Glutamatergic neuron (in vitro differentiated cells): Measurements from ENCODE around the gene TSPAN14. TPM values are rescaled to one million over a fixed set of nuclear protein-coding genes. Genes with fewer than 3 reads are reported as not detected.
"Not testable (repeated sequence)": the region's sequence is repeated elsewhere in the genome, so short reads cannot be mapped to it uniquely, and the experiment has no call there.

Source experiments
- DNase-seq: peaks from one replicate; pipeline ENCODE4 v3.0.0; 2022
- H3K27ac Mint-ChIP-seq: one replicate; pipeline ENCODE4 v1.8.0; 2020; ENCODE audit warnings: mild to moderate bottlenecking, mixed read lengths, inconsistent platforms; ENCODE audit not compliant: unreplicated experiment
- H3K27me3 Mint-ChIP-seq: one replicate; pipeline ENCODE4 v1.8.0; 2020; ENCODE audit warnings: mild to moderate bottlenecking, moderate library complexity, mixed read lengths, inconsistent platforms; ENCODE audit not compliant: unreplicated experiment
- H3K36me3 Mint-ChIP-seq: one replicate; pipeline ENCODE4 v1.8.0; 2020; ENCODE audit warnings: mild to moderate bottlenecking, mixed read lengths, inconsistent platforms; ENCODE audit not compliant: unreplicated experiment
- H3K4me1 Mint-ChIP-seq: one replicate; pipeline ENCODE4 v1.8.0; 2020; ENCODE audit warnings: mild to moderate bottlenecking, low read depth, mixed read lengths, inconsistent platforms; ENCODE audit not compliant: unreplicated experiment
- H3K4me3 Mint-ChIP-seq: one replicate; pipeline ENCODE4 v1.8.0; 2020; ENCODE audit warnings: mild to moderate bottlenecking, mixed read lengths, inconsistent platforms; ENCODE audit not compliant: unreplicated experiment
- H3K9me3 Mint-ChIP-seq: one replicate; pipeline ENCODE4 v1.8.0; 2020; ENCODE audit warnings: mild to moderate bottlenecking, moderate library complexity, mixed read lengths, inconsistent platforms; ENCODE audit not compliant: unreplicated experiment
- CTCF ChIP-seq: fragments of 200-600 bp; sonication (generic); IDR thresholded peaks from one replicate; pipeline ENCODE4 v1.5.0; 2021; ENCODE audit not compliant: partially characterized antibody, unreplicated experiment
- total RNA-seq: library from RNA; stranded (reverse); fragmentation: NEBNext Ultra II Directional; extraction: Animal tissue kit (Norgen Biotek cat#: 25700); gene quantifications from one replicate; pipeline ENCODE4 v1.2.1, GENCODE V29; 2021; ENCODE audit not compliant: unreplicated experiment

Gene TSPAN14
- total RNA-seq, 1 donor from 2014 or later: 141 TPM

GRCh38 chr10:80477813-80478212, 23.7 kb downstream of the TSPAN14 start:
- Mint-ChIP-seq H3K27ac (no peak overlapping the region), H3K36me3 (peaks cover 15% of the 10 kb centered on the region), H3K4me3 (no peak overlapping the region), H3K27me3 (peaks cover 2% of the 10 kb centered on the region), H3K4me1 (peaks cover 21% of the 10 kb centered on the region), H3K9me3 (peaks cover 8% of the 10 kb centered on the region)
- TF ChIP-seq CTCF: no peak
- no peak for DNase-seq

GRCh38 chr10:80480373-80480772, 26.3 kb downstream of the TSPAN14 start:
- Mint-ChIP-seq H3K4me1 (peaks cover 20% of the 10 kb centered on the region), H3K36me3 (peaks cover 15% of the 10 kb centered on the region)
- not testable (repeated sequence) for H3K4me3 Mint-ChIP-seq, DNase-seq, H3K27me3 Mint-ChIP-seq, H3K27ac Mint-ChIP-seq, H3K9me3 Mint-ChIP-seq

GRCh38 chr10:80480852-80481251, 26.7 kb downstream of the TSPAN14 start:
- Mint-ChIP-seq H3K36me3 (peaks cover 15% of the 10 kb centered on the region), H3K27me3 (peaks cover 2% of the 10 kb centered on the region), H3K4me3 (no peak overlapping the region), H3K27ac (no peak overlapping the region), H3K9me3 (peaks cover 11% of the 10 kb centered on the region), H3K4me1 (peaks cover 24% of the 10 kb centered on the region)
- no peak for TF ChIP-seq CTCF
- no peak for DNase-seq

GRCh38 chr10:80484243-80484642, 30.1 kb downstream of the TSPAN14 start:
- peaks cover 40% of the 10 kb centered on the region for H3K4me1 Mint-ChIP-seq
- peak overlapping the region; percentile 4 for H3K4me3 Mint-ChIP-seq
- no peaks in the 10 kb centered on the region for H3K36me3 Mint-ChIP-seq
- H3K9me3 Mint-ChIP-seq: peaks cover 7% of the 10 kb centered on the region
- H3K27ac Mint-ChIP-seq: peak overlapping the region; percentile 74
- H3K27me3 Mint-ChIP-seq: peaks cover 5% of the 10 kb centered on the region
- DNase-seq: no peak
- no peak for TF ChIP-seq CTCF

- DNase-seq: no peak
- peak overlapping the region; percentile 74 for H3K27ac Mint-ChIP-seq
- peaks cover 40% of the 10 kb centered on the region for H3K4me1 Mint-ChIP-seq
- TF ChIP-seq CTCF: no peak
- H3K27me3 Mint-ChIP-seq: peaks cover 5% of the 10 kb centered on the region
- no peak overlapping the region for H3K4me3 Mint-ChIP-seq
- peaks cover 2% of the 10 kb centered on the region for H3K36me3 Mint-ChIP-seq
- H3K9me3 Mint-ChIP-seq: peaks cover 7% of the 10 kb centered on the region
These were observed 30.6 kb downstream of the TSPAN14 start for GRCh38 chr10:80484676-80485075.
